Glutamatergic neuron (in vitro differentiated cells): Measurements from ENCODE around the gene ZBTB3. TPM values are rescaled to one million over a fixed set of nuclear protein-coding genes. Genes with fewer than 3 reads are reported as not detected.
A peak's percentile ranks its signal among the peaks of the same experiment; 100 is the strongest.

ENCODE experiments used
- DNase-seq: peaks from one replicate; pipeline ENCODE4 v3.0.0; 2022
- H3K27ac Mint-ChIP-seq: one replicate; pipeline ENCODE4 v1.8.0; 2020; ENCODE audit warnings: mild to moderate bottlenecking, mixed read lengths, inconsistent platforms; ENCODE audit not compliant: unreplicated experiment
- H3K27me3 Mint-ChIP-seq: one replicate; pipeline ENCODE4 v1.8.0; 2020; ENCODE audit warnings: mild to moderate bottlenecking, moderate library complexity, mixed read lengths, inconsistent platforms; ENCODE audit not compliant: unreplicated experiment
- H3K36me3 Mint-ChIP-seq: one replicate; pipeline ENCODE4 v1.8.0; 2020; ENCODE audit warnings: mild to moderate bottlenecking, mixed read lengths, inconsistent platforms; ENCODE audit not compliant: unreplicated experiment
- H3K4me1 Mint-ChIP-seq: one replicate; pipeline ENCODE4 v1.8.0; 2020; ENCODE audit warnings: mild to moderate bottlenecking, low read depth, mixed read lengths, inconsistent platforms; ENCODE audit not compliant: unreplicated experiment
- H3K4me3 Mint-ChIP-seq: one replicate; pipeline ENCODE4 v1.8.0; 2020; ENCODE audit warnings: mild to moderate bottlenecking, mixed read lengths, inconsistent platforms; ENCODE audit not compliant: unreplicated experiment
- H3K9me3 Mint-ChIP-seq: one replicate; pipeline ENCODE4 v1.8.0; 2020; ENCODE audit warnings: mild to moderate bottlenecking, moderate library complexity, mixed read lengths, inconsistent platforms; ENCODE audit not compliant: unreplicated experiment
- total RNA-seq: library from RNA; stranded (reverse); fragmentation: NEBNext Ultra II Directional; extraction: Animal tissue kit (Norgen Biotek cat#: 25700); gene quantifications from one replicate; pipeline ENCODE4 v1.2.1, GENCODE V29; 2021; ENCODE audit not compliant: unreplicated experiment
- TF ChIP-seq, protein P1 (sequence below): fragments of 200-600 bp; sonication (generic); IDR thresholded peaks from one replicate; pipeline ENCODE4 v1.5.0; 2021; ENCODE audit not compliant: partially characterized antibody, unreplicated experiment

The ZBTB3 gene
- total RNA-seq, 1 donor from 2014 or later, result 14.6 TPM

DNA sequence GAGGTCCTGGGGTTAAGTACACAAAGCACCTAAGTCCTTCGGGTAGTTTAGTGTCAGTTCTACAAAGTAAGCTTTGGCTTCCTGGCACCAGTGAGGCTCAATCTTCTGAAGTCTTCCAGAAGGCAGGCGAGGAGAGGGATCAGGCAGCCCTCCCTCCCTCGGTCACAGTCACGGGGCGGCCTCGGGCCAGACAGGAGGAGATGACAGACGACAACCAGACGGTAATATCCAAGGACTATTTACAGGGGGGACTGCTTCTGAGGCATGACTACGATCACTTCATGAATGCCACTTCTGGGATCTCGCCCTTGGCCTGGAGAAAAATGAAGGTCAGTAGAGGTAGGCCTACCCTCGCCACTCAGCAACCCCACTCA, 38.2 kb upstream of the ZBTB3 start:
- Mint-ChIP-seq H3K4me1 (peaks cover 7% of the 10 kb centered on the region), H3K36me3 (no peaks in the 10 kb centered on the region), H3K27ac (peak overlapping the region; percentile 83), H3K4me3 (peak overlapping the region; percentile 87), H3K27me3 (peaks cover 2% of the 10 kb centered on the region), H3K9me3 (peaks cover 6% of the 10 kb centered on the region)
- DNase-seq, result no peak
- TF ChIP-seq, protein P1, sequence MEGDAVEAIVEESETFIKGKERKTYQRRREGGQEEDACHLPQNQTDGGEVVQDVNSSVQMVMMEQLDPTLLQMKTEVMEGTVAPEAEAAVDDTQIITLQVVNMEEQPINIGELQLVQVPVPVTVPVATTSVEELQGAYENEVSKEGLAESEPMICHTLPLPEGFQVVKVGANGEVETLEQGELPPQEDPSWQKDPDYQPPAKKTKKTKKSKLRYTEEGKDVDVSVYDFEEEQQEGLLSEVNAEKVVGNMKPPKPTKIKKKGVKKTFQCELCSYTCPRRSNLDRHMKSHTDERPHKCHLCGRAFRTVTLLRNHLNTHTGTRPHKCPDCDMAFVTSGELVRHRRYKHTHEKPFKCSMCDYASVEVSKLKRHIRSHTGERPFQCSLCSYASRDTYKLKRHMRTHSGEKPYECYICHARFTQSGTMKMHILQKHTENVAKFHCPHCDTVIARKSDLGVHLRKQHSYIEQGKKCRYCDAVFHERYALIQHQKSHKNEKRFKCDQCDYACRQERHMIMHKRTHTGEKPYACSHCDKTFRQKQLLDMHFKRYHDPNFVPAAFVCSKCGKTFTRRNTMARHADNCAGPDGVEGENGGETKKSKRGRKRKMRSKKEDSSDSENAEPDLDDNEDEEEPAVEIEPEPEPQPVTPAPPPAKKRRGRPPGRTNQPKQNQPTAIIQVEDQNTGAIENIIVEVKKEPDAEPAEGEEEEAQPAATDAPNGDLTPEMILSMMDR, result no peak

DNA sequence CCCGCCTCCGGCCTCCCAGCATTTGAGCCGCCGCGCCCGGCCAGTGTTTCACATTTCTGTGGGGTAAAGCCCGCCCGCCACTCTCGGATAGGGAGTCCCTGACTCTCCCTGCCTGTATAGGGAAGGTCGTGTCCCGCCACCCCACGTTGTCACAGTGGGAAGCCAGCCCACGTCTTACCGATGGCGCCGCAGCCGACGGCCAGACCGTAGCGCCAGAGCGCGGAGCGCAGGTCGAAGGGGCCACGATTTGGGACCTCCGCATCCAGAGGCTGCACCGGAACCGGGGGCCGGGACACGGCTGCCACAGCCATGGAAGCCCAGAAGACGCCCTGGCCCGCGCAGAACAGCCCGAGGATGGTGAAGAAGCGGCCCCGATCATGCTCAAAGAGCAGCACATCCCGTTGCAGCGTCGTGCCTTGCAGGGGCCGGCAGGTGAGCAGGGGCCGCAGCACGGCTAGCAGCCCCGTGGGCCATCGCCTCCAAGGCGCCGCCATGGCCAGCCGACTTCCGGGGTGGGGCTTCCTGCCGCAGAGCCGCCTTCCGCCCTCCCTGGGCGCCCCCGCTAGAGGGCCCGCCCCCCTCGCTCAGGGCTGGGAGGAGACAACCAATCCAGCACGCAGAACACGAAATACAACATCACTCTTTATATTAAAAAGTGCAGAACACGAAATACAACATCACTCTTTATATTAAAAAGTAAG, 37.7 kb upstream of the ZBTB3 start, which contains the start of gene TMEM223:
TMEM223 (minus strand) TSS at position 506 of the 701 bp plus-strand sequence; CDS start at position 494, 12 bp downstream.
- Mint-ChIP-seq H3K4me1 (peaks cover 7% of the 10 kb centered on the region), H3K36me3 (no peaks in the 10 kb centered on the region), H3K4me3 (peak within 1 kb of the TSS; percentile 87), H3K9me3 (peaks cover 7% of the 10 kb centered on the region), H3K27ac (peak within 1 kb of the TSS; percentile 84), H3K27me3 (peaks cover 2% of the 10 kb centered on the region)
- DNase-seq, result peak; percentile 93
- TF ChIP-seq, protein P1, result peak; percentile 34

DNA sequence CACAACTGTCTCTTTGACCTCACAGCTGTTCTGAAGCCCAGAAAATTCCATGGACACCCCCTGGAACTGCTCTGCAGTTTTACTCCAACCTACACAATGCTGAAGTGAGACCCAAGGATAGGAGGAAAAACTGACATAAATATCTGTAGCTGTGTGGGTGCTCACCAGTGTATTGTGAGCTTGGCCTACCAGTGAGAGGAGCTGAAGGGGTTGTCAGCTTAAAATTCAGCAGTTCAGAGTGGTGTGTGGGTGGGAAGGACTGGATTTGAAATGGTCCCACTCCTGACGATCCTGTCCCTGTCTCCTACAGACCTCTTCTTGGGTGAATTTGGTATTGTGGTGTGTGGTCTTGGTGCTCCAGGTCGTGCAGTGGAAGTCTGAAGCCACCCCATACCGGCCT, 35.6 kb upstream of the ZBTB3 start:
- H3K36me3 Mint-ChIP-seq, result no peaks in the 10 kb centered on the region
- H3K27ac Mint-ChIP-seq, result peak overlapping the region; percentile 70
- H3K4me3 Mint-ChIP-seq, result peak overlapping the region; percentile 76
- DNase-seq, result no peak
- peaks cover 7% of the 10 kb centered on the region for H3K4me1 Mint-ChIP-seq
- H3K27me3 Mint-ChIP-seq, result peaks cover 2% of the 10 kb centered on the region
- TF ChIP-seq, protein P1, result no peak
- H3K9me3 Mint-ChIP-seq, result peaks cover 7% of the 10 kb centered on the region

DNA sequence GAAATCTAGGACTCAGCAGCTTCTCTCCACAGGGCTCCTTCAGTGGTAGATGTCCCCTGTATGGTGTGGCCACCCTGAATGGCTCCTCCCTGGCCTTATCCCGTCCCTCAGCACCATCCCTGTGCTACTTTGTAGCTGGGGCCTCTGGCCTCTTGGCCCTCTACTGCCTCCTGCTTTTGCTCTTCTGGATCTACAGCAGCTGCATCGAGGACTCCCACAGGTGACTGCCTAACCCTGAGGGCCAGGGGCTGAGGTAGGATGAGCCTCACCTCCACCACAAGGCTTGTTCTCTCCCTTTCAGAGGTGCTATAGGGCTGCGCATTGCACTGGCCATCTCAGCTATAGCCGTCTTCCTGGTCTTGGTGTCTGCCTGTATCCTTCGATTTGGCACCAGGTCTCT, 35.0 kb upstream of the ZBTB3 start:
- peaks cover 7% of the 10 kb centered on the region for H3K4me1 Mint-ChIP-seq
- TF ChIP-seq, protein P1, result no peak
- peak overlapping the region; percentile 76 for H3K4me3 Mint-ChIP-seq
- no peak overlapping the region for H3K27ac Mint-ChIP-seq
- peaks cover 2% of the 10 kb centered on the region for H3K27me3 Mint-ChIP-seq
- H3K9me3 Mint-ChIP-seq, result peaks cover 3% of the 10 kb centered on the region
- no peak for DNase-seq
- no peaks in the 10 kb centered on the region for H3K36me3 Mint-ChIP-seq

DNA sequence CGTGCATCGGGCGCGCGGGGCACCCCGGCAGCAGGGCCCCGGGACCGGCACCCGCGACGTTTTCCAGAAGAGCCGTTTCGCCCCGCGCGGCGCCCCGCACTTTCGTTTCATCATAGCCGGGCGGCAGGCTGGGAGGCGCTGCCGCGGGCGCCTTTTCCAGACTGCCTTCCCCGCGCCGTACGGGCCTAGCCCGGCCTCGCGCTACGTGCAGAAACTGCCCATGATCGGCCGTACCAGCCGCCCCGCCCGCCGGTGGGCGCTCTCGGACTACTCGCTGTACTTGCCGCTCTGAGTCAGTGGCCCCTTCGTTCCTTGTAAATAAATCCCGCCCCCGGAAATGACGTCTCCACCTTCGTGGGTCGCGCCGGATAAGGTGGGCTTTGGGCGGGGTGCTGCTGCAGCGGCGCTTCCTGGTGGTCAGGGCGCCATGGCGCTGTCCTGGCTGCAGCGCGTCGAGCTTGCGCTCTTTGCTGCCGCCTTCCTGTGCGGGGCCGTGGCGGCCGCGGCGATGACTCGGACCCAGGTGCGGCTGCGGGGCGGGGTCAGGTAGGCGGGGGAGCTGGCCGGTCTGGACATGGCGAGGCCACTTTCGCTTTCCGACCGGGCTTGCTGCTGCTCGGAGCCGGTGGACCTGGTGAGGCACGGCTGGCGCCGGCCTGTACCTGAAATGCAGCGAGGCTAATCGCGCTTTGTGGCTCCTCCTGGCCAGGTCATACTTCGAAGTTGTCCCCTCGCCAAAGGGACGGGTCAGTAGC, 33.2 kb upstream of the ZBTB3 start, which contains the start of gene TMEM179B:
TMEM179B (plus strand) TSS at position 398 of the 755 bp plus-strand sequence; CDS start at position 428, 30 bp downstream.
- Mint-ChIP-seq H3K27me3 (peaks cover 2% of the 10 kb centered on the region), H3K36me3 (no peaks in the 10 kb centered on the region), H3K4me3 (peak within 1 kb of the TSS; percentile 93), H3K4me1 (peaks cover 5% of the 10 kb centered on the region), H3K9me3 (peaks cover 2% of the 10 kb centered on the region), H3K27ac (peak within 1 kb of the TSS; percentile 87)
- TF ChIP-seq, protein P1, result no peak
- DNase-seq, result peak; percentile 96
